Endothelial cell of hepatic sinusoid (primary cell): Measurements from ENCODE around the gene PHACTR4.
"Not testable (repeated sequence)": the region's sequence is repeated elsewhere in the genome, so short reads cannot be mapped to it uniquely, and the experiment has no call there.

ENCODE experiments used
- in situ Hi-C: cut with HindIII; loops from 2 replicates; pipeline ENCODE4 v1.10.0; 2017; ENCODE audit warnings: low sequenced_read_pairs

PHACTR4 gene

GRCh38 chr1:28369371-28370238, at the start of gene PHACTR4:
Gene PHACTR4 (plus strand): TSS chr1:28369740. CDS start chr1:28407448, 37,708 bp downstream.
- in situ Hi-C loops = no loop called here

DNA sequence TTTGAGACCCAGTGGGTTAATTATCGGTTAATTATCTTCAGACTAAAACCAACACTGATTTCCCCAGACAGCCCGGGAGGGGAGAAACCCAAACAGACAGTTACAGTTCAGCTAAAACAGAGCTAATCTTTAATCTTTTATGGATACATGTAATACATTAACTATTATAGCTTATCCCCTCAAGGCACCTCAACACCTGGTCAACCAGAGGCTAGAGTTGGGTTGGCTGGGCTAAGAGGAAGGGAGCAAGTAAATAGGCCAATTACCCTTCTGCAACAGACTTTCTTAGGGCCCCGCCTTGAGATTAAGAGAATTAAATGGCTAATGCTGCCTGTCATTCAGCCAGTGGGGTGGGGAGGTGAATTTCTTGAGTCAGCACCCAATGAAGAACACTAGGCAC, 47.3 kb upstream of the PHACTR4 start:
- in situ Hi-C loops = no loop called here

DNA sequence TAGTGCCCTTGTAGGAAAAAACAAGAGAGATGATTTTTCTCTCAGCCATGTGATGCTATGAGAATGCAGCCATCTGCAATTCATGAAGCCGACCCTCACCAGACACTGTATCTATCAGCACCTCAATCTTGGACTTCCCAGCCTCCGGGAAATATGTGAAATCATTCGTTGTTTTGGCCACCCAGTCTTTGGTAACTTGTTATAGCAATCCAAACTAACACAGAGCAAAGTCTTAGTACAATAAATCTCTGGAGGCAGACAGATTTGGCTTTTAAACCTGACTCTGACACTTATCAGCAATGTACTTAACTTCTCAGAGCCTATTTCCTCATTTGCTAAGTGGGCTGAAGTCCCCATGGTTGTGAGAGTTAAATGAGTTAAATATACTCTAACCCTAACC, 45.8 kb upstream of the PHACTR4 start:
- in situ Hi-C loops = no loop called here

DNA sequence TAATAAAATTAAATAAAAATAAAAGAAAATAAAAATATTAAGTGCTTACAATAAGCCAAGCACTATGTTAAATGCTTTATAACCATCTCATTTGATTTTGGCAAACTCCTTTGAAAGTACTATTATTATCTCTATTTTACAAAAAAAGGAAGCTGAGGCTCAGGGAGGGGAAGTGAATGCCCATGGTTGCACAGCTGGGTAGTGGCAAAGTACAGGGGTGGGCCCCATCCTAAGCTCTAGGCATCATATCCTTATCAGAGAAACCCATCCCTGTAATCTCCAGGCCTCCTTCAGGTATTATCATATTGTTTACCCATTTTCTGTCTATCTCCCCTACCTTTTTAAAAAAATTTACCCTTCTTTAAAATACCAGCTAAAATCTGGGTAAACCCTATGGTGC, 43.0 kb upstream of the PHACTR4 start:
- in situ Hi-C loops = no loop called here

DNA sequence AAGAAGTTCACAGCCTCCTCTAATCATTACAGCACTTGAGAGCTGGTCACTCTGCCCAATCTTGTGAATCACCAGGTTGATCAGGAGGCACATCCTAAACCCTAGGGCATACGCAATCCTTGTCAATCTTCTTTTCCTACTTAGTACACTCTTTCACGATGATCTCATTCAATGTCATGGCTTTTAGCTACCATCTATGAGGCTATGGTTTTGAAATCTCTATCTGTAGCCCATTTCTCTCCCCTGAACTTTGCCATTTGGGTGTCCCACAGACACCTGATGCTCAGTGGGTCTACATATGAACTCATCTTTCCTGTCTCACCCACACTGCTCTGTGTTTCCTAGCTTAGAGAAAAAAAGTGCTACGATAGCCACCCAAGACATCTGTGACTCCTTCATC, 42.6 kb upstream of the PHACTR4 start:
- in situ Hi-C loops = no loop called here

DNA sequence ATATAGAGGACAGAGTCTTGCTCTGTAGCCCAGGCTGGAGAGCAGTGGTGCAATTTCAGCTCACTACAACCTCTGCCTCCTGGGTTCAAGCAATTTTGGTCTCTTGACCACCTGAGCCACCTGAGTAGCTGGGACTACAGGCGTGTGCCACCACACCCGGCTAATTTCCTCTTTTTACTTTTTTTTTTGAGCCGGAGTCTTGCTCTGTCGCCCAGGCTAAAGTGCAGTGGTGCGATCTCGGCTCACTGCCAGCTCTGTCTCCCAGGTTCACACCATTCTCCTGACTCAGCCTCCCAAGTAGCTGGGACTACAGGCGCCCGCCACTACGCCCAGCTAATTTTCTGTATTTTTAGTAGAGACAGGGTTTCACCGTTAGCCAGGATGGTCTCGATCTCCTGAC, 42.1 kb upstream of the PHACTR4 start:
- in situ Hi-C loops = not testable (repeated sequence)

GRCh38 chr1:28328228-28328648, 41.3 kb upstream of the PHACTR4 start:
- in situ Hi-C loops = no loop called here

GRCh38 chr1:28329395-28330153, 40.0 kb upstream of the PHACTR4 start:
- in situ Hi-C loops = no loop called here

- in situ Hi-C loops = no loop called here
These were observed 30.6 kb upstream of the PHACTR4 start for GRCh38 chr1:28338897-28339296.

DNA sequence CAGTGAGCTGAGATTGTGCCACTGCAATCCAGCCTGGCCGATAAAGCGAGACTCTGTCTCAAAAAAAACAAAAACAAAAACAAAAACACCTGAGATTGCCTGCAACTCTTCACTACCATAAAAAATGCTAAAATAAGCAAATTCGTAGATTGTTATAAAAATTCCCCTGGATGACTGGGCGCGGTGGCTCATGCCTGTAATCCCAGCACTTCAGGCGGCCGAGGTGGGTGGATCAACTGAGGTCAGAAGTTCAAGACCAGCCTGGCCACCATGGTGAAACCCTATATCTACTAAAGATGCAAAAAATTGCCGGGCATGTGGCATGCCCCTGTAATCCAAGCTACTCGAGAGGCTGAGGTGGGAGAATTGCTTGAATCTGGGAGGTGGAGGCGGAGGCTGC, 30.0 kb upstream of the PHACTR4 start:
- in situ Hi-C loops = no loop called here

DNA sequence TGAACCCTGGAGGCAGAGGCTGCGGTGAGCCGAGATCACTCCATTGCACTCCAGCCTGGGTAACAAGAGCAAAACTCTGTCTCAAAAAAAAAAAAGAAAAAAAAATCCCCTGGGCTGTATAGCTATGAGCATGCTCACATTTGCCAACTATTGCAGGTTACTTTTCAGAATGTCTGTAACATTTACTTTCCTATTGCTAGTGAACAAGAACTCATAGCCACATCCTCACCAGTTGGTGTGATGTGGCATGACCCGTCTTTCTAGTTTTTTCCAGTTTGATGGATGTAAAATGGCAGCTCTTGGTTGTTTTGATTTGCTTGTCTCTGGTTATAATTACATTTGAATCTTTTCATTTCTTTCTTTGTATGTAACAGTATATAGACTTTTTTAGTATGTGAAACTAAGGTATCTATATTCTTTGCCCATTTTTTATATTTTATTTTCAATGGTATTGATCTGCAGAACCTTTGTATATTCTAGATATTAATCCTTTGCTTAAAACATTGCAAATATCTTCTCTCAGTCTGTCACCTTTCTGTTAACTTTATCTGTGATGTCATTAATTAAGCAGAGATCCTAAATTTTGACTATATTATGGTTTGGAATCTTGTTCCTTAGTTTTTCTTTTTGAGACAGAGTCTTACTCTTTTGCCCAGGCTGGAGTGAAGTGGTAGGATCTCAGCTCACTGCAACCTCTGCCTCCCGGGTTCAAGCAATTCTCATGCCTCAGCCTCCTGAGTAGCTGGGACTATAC, 29.1 kb upstream of the PHACTR4 start:
- in situ Hi-C loops = loop anchor here (5.0 kb wide), 1 partner anchor 88 kb away; no protein-coding TSS in a partner anchor

- in situ Hi-C loops = loop anchor here (5.0 kb wide), 1 partner anchor 89 kb away; no protein-coding TSS in a partner anchor
These were observed 27.9 kb upstream of the PHACTR4 start for GRCh38 chr1:28341591-28341990.

- in situ Hi-C loops = loop anchor here (5.0 kb wide), 1 partner anchor 91 kb away; no protein-coding TSS in a partner anchor
These were observed 26.1 kb upstream of the PHACTR4 start for GRCh38 chr1:28343405-28343804.

DNA sequence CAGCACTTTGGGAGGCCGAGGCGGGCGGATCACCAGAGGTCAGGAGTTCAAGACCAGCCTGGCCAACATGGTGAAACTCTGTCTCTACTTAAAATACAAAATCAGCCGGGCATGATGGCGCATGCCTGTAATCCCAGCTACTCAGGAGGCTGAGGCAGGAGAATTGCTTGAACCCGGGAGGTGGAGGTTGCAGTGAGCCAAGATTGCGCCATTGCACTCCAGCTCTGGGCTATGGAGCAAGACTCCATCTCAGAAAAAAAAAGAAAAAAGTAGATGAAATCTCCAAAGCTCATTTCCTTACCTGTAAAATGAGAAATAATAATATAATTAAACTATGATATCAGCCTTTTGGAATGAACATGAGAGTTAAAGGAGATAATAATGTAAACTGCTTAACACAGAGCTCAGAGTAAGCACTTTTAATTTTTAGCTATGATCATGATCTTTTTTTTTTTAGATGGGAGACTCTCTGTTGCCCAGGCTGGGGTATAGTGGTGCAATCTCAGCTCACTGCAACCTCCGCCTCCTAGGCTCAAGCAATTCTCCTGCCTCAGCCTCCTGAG, 16.2 kb upstream of the PHACTR4 start:
- in situ Hi-C loops = not testable (repeated sequence)

DNA sequence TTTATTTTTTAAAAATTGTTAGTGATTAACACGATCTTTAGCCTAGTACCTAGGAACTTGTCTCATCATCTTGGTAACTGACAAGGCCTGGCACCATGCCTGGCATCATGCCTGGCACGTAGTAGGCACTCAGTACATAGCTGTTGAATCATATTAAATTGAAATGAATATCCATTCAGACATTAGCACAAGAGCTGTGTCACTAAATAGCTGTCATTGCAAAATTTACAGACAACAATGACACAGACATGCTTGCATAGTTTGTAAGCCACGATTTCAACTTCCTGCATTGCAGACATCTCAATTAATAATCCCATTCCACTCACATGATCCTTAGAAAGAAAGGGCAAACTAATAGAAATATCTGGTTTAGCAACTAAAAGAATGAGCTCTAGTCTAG, 15.4 kb upstream of the PHACTR4 start:
- in situ Hi-C loops = no loop called here

DNA sequence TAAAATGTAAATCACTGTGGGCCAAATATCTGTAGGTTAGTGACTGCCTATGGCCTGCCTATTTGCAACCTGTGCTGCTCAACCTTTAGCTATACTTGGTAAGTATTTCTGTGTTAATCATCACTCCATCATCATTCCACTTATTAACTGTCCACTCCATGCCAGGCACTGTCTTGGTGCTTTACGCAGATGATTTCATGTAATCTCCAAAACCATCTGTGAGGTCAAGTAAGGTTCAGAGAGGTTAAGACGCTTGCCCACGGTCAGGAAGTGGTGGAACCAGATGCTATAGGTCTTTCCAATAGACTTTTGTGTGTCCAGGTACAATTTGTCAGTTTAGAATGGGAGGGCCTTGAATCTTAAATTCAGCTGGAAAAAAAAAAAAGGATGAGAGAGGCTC, 10.8 kb upstream of the PHACTR4 start:
- in situ Hi-C loops = no loop called here

DNA sequence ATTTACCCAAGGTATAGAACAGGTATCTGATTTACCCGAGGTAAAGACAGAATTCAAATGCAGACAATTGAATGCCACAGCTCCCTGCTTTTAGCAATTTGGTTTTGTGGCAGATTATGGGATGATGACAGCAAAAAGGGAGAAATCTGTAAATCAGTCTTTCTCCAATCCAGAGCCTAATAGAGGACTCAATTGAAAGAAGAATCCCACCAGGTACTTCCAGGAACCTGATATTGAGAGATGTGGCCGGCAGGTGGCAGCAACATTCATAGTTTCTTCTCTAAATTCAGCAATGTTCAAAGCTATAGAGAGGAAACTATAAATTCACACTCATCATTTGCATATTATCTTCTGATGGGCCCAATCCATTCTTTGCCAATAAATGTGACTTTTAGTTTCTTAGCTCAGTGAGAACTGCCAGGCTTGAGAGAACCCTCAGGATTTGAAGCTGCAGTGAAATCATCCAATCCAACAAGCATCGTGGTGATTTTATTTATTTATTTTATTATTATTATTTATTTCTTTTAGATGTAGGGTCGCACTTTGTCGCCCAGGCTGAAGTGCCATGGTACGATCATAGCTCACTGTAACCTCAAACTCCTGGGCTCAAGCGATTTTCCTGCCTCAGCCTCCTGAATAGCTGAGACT, 9.8 kb upstream of the PHACTR4 start:
- in situ Hi-C loops = no loop called here

DNA sequence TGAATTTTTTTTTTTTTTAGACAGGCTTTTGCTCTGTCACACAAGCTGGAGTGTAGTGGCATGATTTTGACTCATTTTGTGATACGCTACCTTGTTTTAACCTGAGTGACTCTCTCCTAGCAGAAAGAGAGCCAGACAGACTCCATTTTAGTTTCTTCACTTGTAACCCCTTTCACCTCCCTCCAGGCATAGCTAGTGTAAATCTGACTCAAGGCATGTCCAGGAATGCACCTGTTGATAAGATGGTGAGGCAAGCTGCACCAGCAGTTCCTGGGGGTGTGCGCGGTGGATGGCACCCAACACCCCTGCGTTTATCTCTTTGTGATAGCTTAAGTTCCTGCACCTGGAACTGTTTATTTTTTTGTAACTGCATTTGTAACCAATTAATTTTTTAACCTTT, 4.7 kb upstream of the PHACTR4 start:
- in situ Hi-C loops = no loop called here

- in situ Hi-C loops = no loop called here
These were observed 3.7 kb upstream of the PHACTR4 start for GRCh38 chr1:28365864-28366263.

DNA sequence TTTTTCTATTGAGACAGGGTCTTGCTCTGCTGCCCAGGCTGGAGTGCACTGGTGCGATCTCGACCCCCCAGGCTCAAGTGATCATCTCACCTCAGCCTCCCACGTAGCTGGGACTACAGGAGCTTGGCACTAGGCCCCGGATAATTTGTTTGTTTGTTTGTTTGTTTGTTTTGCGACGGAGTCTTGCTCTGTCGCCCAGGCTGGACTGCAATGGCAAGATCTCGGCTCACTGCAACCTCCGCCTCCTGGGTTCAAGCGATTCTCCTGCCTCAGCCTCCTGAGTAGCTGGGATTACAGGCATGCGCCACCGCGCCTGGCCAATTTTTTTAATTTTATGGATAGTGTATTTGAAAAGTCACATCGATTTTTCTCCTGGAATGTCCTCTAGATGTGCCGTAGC, 932 bp upstream of the PHACTR4 start:
- in situ Hi-C loops = not testable (repeated sequence)
